GM19240 (cell line): Measurements from ENCODE around the gene FAM110C.
"Not testable (repeated sequence)": the region's sequence is repeated elsewhere in the genome, so short reads cannot be mapped to it uniquely, and the experiment has no call there.

ENCODE experiments used
- DNase-seq: peaks from one replicate; pipeline ENCODE4 v3.0.0; 2011; ENCODE audit warnings: low spot score; ENCODE audit not compliant: insufficient read length

The FAM110C gene

GRCh38 chr2:44748-45341 is 1.5 kb downstream of the FAM110C start:
- DNase-seq = no peak

GRCh38 chr2:42788-43187 is 3.5 kb downstream of the FAM110C start:
- DNase-seq = no peak

GRCh38 chr2:40465-40864 is 5.8 kb downstream of the FAM110C start:
- DNase-seq = no peak

GRCh38 chr2:38155-38554 is 8.2 kb downstream of the FAM110C start:
- DNase-seq = no peak

GRCh38 chr2:36318-36717 is 10.0 kb downstream of the FAM110C start:
- no peak for DNase-seq

GRCh38 chr2:35852-36251 is 10.5 kb downstream of the FAM110C start:
- no peak for DNase-seq

GRCh38 chr2:33620-34019 is 12.7 kb downstream of the FAM110C start:
- no peak for DNase-seq

GRCh38 chr2:32068-32467 is 14.2 kb downstream of the FAM110C start:
- no peak for DNase-seq

GRCh38 chr2:29253-29652 is 17.1 kb downstream of the FAM110C start:
- no peak for DNase-seq

GRCh38 chr2:28406-28975 is 17.8 kb downstream of the FAM110C start:
- DNase-seq = no peak

- no peak for DNase-seq
Measured at GRCh38 chr2:26891-27290, 19.4 kb downstream of the FAM110C start.

GRCh38 chr2:25543-25942 is 20.8 kb downstream of the FAM110C start:
- no peak for DNase-seq

GRCh38 chr2:24591-24990 is 21.7 kb downstream of the FAM110C start:
- not testable (repeated sequence) for DNase-seq

GRCh38 chr2:24107-24506 is 22.2 kb downstream of the FAM110C start:
- no peak for DNase-seq

- no peak for DNase-seq
Measured at GRCh38 chr2:23283-23682, 23.0 kb downstream of the FAM110C start.

- not testable (repeated sequence) for DNase-seq
Measured at GRCh38 chr2:22244-22643, 24.1 kb downstream of the FAM110C start.

GRCh38 chr2:20259-20658 is 26.0 kb downstream of the FAM110C start:
- DNase-seq = not testable (repeated sequence)

GRCh38 chr2:19505-19904 is 26.8 kb downstream of the FAM110C start:
- DNase-seq = no peak

GRCh38 chr2:18402-19271 is 27.7 kb downstream of the FAM110C start:
- no peak for DNase-seq

GRCh38 chr2:15916-16315 is 30.4 kb downstream of the FAM110C start:
- not testable (repeated sequence) for DNase-seq

GRCh38 chr2:11248-11941 is 34.9 kb downstream of the FAM110C start:
- no peak for DNase-seq
